Germinal center (tissue), 1 donor: ENCODE data around the gene LYSMD4.
"Not testable (repeated sequence)": the region's sequence is repeated elsewhere in the genome, so short reads cannot be mapped to it uniquely, and the experiment has no call there.

Source experiments
- DNase-seq: peaks from one replicate; pipeline ENCODE4 v3.0.0; 2012; ENCODE audit warnings: mixed read lengths, low spot score

The LYSMD4 gene

GRCh38 chr15:99733268-99734039, at the start of gene LYSMD4:
LYSMD4 (minus strand) TSS chr15:99733437; CDS start chr15:99731999, 1,438 bp downstream.
- DNase-seq, result peak; percentile 99

- not testable (repeated sequence) for DNase-seq
Measured at GRCh38 chr15:99782029-99782428, 48.8 kb upstream of the LYSMD4 start.

- no peak for DNase-seq
Measured at GRCh38 chr15:99777144-99777543, 43.9 kb upstream of the LYSMD4 start.

GRCh38 chr15:99764522-99764921, 31.3 kb upstream of the LYSMD4 start:
- no peak for DNase-seq

- no peak for DNase-seq
Measured at GRCh38 chr15:99763827-99764226, 30.6 kb upstream of the LYSMD4 start.

GRCh38 chr15:99762288-99762687, 29.1 kb upstream of the LYSMD4 start:
- no peak for DNase-seq

GRCh38 chr15:99755692-99756409, 22.6 kb upstream of the LYSMD4 start:
- DNase-seq, result peak; percentile 75

GRCh38 chr15:99753066-99753465, 19.8 kb upstream of the LYSMD4 start:
- DNase-seq, result no peak

- DNase-seq, result no peak
Measured at GRCh38 chr15:99752556-99752955, 19.3 kb upstream of the LYSMD4 start.

GRCh38 chr15:99750326-99750725, 17.1 kb upstream of the LYSMD4 start:
- DNase-seq, result not testable (repeated sequence)

- no peak for DNase-seq
Measured at GRCh38 chr15:99749386-99749785, 16.1 kb upstream of the LYSMD4 start.

GRCh38 chr15:99745370-99746086, 12.3 kb upstream of the LYSMD4 start:
- DNase-seq, result no peak

GRCh38 chr15:99744142-99744541, 10.9 kb upstream of the LYSMD4 start:
- no peak for DNase-seq

- no peak for DNase-seq
Measured at GRCh38 chr15:99741835-99742234, 8.6 kb upstream of the LYSMD4 start.

GRCh38 chr15:99738021-99738847, 5.0 kb upstream of the LYSMD4 start:
- no peak for DNase-seq

- DNase-seq, result no peak
Measured at GRCh38 chr15:99736702-99737101, 3.5 kb upstream of the LYSMD4 start.

GRCh38 chr15:99735868-99736267, 2.6 kb upstream of the LYSMD4 start:
- DNase-seq, result no peak

GRCh38 chr15:99734575-99734974, 1.3 kb upstream of the LYSMD4 start:
- no peak for DNase-seq

- not testable (repeated sequence) for DNase-seq
Measured at GRCh38 chr15:99734040-99734291, 729 bp upstream of the LYSMD4 start.

GRCh38 chr15:99732751-99733267, 428 bp downstream of the LYSMD4 start:
- no peak for DNase-seq

- no peak for DNase-seq
Measured at GRCh38 chr15:99732124-99732750, 1.0 kb downstream of the LYSMD4 start.
